Nephron (organoid): ENCODE data around the gene RXRA.
A peak's percentile ranks its signal among the peaks of the same experiment; 100 is the strongest.

Experiments
- H3K27ac Mint-ChIP-seq, 3 experiments: 2 replicates each; pipeline ENCODE4 v1.8.0; 2020; ENCODE audit warnings: mixed read lengths in 3 of 3, mild to moderate bottlenecking in 2 of 3, moderate library complexity in 1 of 3
- H3K27me3 Mint-ChIP-seq: 2 replicates; pipeline ENCODE4 v1.8.0; 2021; ENCODE audit warnings: low read depth, mild to moderate bottlenecking, moderate library complexity, mixed read lengths
- H3K36me3 Mint-ChIP-seq: 2 replicates; pipeline ENCODE4 v1.8.0; 2020; ENCODE audit warnings: low read depth, mixed read lengths
- H3K4me1 Mint-ChIP-seq: 2 replicates; pipeline ENCODE4 v1.8.0; 2020; ENCODE audit warnings: mixed read lengths
- H3K4me3 Mint-ChIP-seq, 3 experiments: 2 replicates each; pipeline ENCODE4 v1.8.0; 2020; ENCODE audit warnings: mild to moderate bottlenecking in 3 of 3, mixed read lengths in 3 of 3, moderate library complexity in 2 of 3
- H3K9me3 Mint-ChIP-seq: 2 replicates; pipeline ENCODE4 v1.8.0; 2020; ENCODE audit warnings: mixed read lengths
- CTCF ChIP-seq, 3 experiments: fragments of 200-600 bp; sonication (generic); IDR thresholded peaks; one replicate each; pipeline ENCODE4 v1.5.0; 2021; ENCODE audit warnings: antibody characterized with exemption in 3 of 3; ENCODE audit not compliant: unreplicated experiment in 3 of 3

RXRA gene

DNA sequence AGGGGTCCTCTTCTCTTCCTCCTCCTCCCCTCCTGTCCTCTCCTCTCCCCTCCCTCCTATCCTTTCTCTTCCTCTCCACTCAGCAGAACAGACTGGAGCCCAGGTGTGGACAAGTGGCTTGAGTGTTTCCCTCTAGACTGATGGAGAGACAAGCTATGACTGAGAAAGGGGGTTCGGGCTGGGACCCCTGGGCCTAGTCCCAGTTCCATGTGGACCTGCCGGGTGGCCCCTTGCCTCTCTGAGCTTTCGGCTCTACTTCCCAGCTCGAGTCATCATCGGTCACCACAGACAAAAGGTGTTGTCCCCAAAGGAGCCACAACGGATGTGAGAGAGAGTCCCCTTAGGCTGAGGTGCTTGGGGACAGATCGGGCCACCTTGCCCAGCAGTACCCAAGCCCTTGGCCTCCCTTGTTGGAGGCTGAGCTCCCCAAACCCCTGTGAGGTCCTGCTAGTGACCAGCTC lies 3.4 kb upstream of the RXRA start:
- Mint-ChIP-seq H3K36me3 (no peaks in the 10 kb centered on the region), H3K4me3 (peak overlapping the region in 2 of 3 experiments; percentile 77 to 82), H3K27me3 (peaks cover 10% of the 10 kb centered on the region), H3K9me3 (no peaks in the 10 kb centered on the region), H3K27ac (peak overlapping the region in 2 of 3 experiments; percentile 63 to 89), H3K4me1 (peaks cover 47% of the 10 kb centered on the region)
- no peak for TF ChIP-seq CTCF (IDR thresholded peaks at IDR 0.05; ENCODE audit: unreplicated experiment in 3 of 3)

DNA sequence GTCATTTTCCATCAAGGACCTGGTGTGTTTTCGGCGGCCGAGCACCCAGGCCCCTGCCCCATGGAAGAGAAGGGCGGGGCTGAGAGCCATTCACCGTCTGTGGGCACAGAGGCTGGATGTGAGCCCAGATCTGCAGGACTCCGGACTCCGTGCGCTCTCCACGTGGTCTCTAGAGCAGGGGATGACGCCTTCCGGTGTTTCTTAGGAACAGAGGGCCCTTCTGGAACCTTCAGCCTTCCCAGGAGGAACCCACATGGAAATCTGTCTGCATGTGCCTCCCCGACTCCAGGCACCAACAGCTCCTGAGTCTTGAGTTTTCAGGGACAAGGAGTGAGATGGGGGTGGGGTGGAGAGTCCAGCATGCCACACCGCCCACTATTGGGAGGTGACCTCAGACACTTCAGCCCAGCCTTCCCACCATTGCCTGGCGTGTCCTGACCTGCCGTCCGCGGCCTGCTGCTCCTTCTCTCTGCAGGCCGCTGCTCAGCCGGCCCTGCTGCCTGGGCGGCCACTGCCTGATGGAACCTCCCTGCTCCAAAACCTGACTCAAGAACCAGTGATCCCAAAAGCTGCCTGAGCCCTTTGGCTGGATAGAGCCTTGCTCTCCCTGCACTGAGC lies 2.4 kb upstream of the RXRA start:
- Mint-ChIP-seq H3K9me3 (no peaks in the 10 kb centered on the region), H3K27ac (peak overlapping the region; percentile 57 to 89 (median 63)), H3K4me1 (peaks cover 48% of the 10 kb centered on the region), H3K4me3 (peak overlapping the region; percentile 77 to 82 (median 77)), H3K36me3 (no peaks in the 10 kb centered on the region), H3K27me3 (peaks cover 7% of the 10 kb centered on the region)
- no peak for TF ChIP-seq CTCF (IDR thresholded peaks at IDR 0.05; ENCODE audit: unreplicated experiment in 3 of 3)

- TF ChIP-seq CTCF (IDR thresholded peaks at IDR 0.05; ENCODE audit: unreplicated experiment in 3 of 3) = no peak
- Mint-ChIP-seq H3K27ac (peak overlapping the region; percentile 57 to 89 (median 63)), H3K9me3 (no peaks in the 10 kb centered on the region), H3K36me3 (no peaks in the 10 kb centered on the region), H3K27me3 (peaks cover 7% of the 10 kb centered on the region), H3K4me3 (peak overlapping the region; percentile 77 to 82 (median 79)), H3K4me1 (peaks cover 52% of the 10 kb centered on the region)
Measured at GRCh38 chr9:134324359-134325095, 1.7 kb upstream of the RXRA start.

- TF ChIP-seq CTCF (IDR thresholded peaks at IDR 0.05; ENCODE audit: unreplicated experiment in 3 of 3) = no peak
- H3K4me3 Mint-ChIP-seq = peak overlapping the region; percentile 79 to 85 (median 84)
- H3K36me3 Mint-ChIP-seq = no peaks in the 10 kb centered on the region
- peak overlapping the region; percentile 63 to 71 (median 70) for H3K27ac Mint-ChIP-seq
- H3K27me3 Mint-ChIP-seq = peaks cover 7% of the 10 kb centered on the region
- no peaks in the 10 kb centered on the region for H3K9me3 Mint-ChIP-seq
- H3K4me1 Mint-ChIP-seq = peaks cover 54% of the 10 kb centered on the region
Measured at GRCh38 chr9:134325096-134325812, 1.0 kb upstream of the RXRA start.

DNA sequence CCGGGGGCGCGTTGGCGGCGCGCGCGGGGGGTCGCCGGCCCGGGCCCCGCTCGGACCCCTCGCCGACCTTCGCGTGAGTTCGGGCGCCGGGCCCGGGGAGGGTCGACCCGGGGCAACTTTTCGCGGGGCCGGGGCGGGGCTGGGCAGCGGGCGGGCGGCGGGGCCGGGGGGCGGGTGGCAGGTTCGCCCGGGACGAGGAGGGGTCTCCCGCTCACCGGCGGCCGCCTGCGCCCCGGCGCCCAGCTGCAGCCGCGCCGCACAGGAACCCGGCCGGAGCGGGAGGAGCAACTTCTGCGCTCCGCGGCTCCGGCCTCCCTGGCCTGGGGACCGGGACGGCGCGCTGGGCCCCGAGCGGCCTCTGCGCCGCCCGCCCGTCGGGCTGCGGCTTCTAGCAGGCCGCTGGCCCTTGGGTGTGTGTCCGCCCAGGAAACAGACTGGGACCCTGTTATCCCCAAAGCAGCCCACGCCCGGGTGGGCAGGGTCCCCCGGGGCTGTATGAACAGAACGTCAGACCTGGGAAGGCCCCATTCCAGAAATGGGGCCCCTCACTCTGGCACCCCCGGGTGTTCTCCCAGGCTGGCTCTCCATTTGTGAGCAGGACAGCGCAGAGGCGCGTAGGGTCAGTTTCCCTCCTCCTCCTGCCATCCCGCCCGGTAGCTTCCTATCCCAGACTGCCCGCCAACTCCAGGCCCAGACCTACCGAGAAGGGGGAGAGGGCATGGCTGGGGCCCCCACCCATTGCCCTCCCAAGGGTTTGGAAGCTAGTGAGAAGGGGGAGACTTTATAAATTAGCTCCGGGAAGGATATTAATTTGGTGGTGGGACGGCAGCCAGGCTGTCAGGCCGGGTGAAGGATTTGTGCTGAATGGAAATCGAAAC lies 708 bp downstream of the RXRA start:
- H3K9me3 Mint-ChIP-seq = no peaks in the 10 kb centered on the region
- H3K27ac Mint-ChIP-seq = peak overlapping the region in 2 of 3 experiments; percentile 76 to 79
- H3K4me1 Mint-ChIP-seq = peaks cover 48% of the 10 kb centered on the region
- H3K36me3 Mint-ChIP-seq = no peaks in the 10 kb centered on the region
- peaks cover 7% of the 10 kb centered on the region for H3K27me3 Mint-ChIP-seq
- no peak for TF ChIP-seq CTCF (IDR thresholded peaks at IDR 0.05; ENCODE audit: unreplicated experiment in 3 of 3)
- peak overlapping the region; percentile 81 to 88 (median 88) for H3K4me3 Mint-ChIP-seq
